ENCODE data around the gene RBP3.
A peak's percentile ranks its signal among the peaks of the same experiment; 100 is the strongest.

Gene RBP3

DNA sequence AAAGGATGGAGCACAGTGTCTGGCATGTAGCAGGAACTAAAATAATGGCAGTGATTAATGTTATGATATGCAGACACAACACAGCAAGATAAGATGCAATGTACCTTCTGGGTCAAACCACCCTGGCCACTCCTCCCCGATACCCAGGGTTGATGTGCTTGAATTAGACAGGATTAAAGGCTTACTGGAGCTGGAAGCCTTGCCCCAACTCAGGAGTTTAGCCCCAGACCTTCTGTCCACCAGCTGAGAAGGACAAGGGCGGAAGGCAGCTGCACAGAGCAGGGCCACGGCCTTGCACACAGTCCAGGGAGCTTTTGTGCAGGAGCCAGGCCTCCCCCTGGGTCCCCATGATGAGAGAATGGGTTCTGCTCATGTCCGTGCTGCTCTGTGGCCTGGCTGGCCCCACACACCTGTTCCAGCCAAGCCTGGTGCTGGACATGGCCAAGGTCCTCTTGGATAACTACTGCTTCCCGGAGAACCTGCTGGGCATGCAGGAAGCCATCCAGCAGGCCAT is at the start of gene RBP3:
Gene RBP3, plus strand, starts transcription at position 226 of the 514 bp plus-strand sequence. Its CDS starts 122 bp downstream, at position 348.
- DNase-seq = no peak

DNA sequence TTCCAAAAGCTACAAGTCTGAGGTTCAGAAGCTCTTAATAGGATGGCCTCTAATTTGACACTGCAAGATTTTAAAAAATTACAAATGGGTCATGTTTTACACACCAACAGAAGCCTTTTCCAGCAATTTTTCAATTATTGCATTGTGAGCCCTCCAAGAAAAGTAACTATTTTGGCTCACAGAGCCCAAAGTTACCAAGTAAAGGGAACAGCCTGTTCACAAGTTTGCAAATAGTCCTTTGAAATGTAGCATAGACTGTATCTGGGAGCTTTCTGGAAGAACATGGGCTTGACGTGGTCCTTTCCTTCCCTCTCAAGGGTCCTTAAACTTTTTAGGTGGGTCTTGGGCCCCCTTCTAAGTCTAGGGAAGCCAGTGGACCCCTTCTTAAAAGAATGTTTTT is 49.4 kb upstream of the RBP3 start:
- DNase-seq = no peak

DNA sequence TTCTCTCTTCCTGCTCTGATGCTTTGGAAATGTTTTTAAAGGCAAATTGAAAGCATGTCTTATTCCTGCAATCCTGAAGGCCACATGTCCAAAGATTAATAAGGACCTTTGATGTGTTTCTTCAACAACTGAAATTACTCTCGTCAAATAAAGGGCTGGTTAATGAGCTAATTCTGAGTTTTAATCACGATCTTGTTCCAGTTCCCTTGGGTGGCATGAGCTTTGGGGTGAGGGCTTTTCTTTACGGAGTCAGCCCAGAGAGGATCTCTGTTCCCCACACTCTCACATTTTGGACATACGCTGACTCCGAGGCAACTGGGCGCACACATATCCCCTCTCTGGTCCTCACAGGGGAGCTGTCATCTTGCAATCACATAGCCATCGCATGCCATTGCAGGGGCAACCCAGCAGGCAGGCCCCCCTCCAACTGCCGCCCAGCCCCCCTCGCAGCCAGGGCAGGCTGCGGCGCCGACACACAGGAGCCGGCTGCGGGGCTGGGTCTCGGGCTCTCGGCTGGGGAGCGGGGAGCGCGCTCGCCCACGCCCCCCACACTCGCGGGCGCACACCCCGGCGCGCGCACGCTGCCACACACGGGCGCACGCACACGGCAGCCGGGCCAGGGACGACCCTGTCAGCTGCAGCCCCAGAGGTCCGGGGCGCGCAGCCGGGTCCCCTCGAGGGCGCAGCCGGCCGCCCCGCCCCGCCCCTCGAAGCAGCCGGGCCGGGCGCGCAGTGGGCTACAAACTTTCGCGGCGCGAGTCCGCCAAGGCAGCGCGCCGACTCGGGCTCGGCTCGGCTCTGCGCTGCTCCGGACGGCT is 48.3 kb upstream of the RBP3 start, which contains the start of gene GDF10:
Gene GDF10, plus strand, starts transcription at position 587 of the 818 bp plus-strand sequence. CDS start 455 bp downstream, outside the sequence.
- peak in 4 of 58 donors; percentile 13 to 29 (median 16) for DNase-seq

DNA sequence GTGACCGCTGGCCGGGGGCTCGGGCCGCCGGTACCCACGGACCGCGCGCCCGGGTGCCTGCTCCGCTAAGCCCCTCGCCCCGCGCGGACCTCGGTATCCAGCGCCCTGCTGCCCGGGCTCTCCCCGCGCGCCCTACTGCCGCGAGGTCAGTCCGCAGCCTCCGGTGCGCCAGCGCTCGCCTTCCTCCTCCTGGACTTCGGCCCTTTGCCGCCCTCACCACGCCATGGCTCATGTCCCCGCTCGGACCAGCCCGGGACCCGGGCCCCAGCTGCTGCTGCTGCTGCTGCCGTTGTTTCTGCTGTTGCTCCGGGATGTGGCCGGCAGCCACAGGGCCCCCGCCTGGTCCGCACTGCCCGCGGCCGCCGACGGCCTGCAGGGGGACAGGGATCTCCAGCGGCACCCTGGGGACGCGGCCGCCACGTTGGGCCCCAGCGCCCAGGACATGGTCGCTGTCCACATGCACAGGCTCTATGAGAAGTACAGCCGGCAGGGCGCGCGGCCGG is 47.7 kb upstream of the RBP3 start:
- no peak for DNase-seq

DNA sequence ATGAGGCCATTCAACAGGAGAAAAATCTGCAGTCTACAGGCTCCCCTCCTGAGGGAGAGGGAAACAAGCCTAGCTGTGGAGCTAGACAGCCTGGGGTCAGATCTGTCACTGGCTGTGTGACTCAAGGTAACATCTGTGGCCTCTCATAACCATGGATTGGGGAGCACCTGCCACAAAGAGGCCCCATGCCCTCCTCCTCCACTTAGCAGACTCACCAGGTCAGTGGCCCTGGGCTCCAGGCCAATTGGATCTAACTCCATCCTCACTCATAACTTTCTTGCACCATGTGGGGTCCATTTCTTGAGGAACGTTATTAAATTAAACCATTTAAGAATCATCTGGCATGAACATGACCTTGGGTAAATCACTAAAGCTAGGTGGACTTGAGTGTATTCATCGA is 46.3 kb upstream of the RBP3 start:
- DNase-seq = no peak

DNA sequence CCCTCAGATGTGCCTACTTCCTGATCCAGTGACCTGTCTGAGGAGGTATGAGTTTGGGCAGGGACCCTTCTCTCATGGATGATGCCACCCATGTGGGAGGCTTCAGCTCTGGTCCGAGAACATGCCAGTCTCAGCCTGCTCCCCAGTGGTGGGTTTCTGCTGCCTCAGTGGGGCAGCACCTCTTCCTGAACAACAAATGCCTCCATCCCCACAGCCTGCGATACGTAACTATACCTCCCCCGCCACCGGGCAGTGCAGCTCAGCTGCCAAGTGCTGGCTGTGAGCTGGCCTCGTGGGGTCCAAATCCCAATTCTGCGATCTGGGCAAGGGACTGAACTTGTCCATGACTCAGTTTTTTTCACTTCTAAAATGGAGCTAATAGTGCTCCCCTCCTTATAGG is 45.1 kb upstream of the RBP3 start:
- no peak for DNase-seq

DNA sequence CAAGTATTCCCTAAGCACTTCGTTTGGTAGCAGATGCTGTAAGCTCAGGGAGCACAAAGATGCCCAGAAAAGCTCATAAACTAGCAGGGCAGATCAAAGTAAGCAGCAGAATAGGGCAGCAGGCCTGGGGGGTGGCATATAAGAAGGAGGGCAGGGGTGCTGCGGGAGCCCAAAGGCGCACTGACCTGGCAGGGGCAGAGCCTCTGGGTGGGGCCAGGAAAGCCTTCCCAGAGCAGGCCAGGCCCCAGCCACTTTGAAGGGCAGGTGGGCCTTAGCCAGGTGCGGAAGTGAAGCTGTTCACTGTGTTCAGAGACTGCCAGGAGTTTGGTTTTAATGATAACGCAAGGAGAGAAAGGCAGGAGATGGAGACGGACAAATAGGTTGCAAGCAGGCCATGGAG is 44.3 kb upstream of the RBP3 start:
- no peak for DNase-seq

DNA sequence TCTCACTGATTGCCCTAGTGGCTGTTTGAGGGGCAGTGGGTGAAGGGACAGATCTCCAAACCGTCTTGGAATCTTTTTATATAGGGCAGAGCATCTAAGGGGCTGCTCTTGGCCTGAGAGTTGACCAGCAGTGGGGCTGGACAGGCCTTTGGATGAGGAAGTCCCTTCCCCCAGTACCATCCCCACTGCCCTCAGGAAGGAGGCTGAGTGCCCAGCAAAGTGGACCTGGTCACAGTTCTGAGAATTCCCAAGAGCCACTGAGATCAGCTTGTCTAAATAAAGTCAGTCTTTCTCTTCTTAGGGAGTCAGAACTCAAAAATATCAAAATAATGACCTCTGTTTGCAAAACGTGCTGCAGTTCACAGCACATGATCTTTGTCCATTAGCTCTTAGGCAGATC is 42.6 kb upstream of the RBP3 start:
- DNase-seq = no peak

DNA sequence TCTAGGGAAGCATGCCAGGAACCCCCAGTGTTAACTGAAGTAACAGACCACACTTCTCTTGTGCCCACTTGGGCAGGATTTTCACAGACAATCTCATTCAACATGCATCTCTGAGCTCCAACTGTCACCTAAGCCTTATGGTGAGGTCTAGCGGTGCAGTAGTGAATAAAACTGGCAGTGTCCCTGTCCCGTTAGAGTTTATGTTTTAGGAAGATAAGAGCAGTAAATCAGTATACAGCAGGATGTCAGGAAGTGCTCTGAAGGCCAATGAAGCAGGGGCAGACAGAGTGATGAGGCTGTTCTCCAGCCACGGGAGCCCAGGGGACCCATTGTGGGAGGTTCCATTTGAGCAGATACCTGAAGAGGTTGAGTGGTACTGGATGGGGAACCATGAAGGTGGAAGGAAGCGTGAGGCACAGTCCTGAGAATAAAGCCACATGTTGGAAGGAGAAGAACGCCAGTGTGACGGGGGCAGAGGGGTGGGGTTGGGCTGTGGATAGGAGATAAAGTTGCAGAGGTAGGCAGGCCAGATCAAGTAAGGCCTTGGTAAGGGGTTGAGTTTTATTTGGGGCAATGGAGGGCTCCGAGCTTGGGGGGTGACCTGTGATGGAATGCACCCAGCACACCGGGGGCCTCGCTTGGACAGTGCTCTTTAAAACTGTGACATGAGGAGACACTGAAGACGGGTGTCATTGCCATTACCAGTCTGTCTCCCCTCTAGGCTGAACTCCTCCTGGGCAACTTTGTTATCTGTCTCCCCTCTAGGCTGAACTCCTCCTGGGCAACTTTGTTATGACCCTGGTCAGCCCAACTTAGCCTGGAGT is 41.6 kb upstream of the RBP3 start:
- no peak for DNase-seq

DNA sequence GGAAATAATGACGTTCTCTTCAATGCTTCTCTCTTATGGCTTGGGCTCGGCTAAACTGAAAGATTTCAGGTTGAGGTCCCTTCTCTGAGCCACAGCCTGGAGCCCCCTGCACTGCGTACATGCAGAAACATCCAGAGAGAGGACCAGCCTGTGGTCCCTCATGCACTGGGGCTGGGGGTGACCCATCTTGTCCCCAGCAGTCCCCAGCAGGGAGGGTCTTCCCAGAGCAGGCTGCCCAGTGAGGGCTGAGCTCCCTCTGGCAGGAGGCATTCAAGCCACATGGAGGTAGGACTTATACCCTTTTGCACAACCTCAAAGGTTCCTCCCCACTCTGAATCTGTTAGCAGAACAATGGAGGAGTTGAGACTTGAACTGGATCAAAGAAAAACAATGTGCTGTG is 40.8 kb upstream of the RBP3 start:
- DNase-seq = no peak

DNA sequence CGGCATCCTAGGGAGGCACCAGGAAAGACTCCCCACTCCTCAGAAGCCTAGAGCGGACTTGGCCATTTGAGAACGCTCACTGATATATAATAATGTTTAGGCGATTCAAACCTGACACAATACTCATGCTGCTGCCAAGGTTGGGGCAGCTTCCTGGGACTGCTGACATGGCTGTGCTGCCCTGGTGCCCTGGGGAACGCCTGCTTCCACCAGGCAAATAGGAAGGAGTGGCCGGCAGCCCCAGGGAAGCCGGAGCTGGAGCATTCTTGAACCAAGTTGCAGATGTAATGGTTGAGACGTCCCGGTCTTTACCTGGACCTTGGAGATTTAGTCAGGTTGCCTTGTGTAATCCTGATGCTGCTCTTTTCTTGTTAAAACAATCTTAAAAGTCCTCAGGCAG is 39.4 kb upstream of the RBP3 start:
- DNase-seq = no peak

DNA sequence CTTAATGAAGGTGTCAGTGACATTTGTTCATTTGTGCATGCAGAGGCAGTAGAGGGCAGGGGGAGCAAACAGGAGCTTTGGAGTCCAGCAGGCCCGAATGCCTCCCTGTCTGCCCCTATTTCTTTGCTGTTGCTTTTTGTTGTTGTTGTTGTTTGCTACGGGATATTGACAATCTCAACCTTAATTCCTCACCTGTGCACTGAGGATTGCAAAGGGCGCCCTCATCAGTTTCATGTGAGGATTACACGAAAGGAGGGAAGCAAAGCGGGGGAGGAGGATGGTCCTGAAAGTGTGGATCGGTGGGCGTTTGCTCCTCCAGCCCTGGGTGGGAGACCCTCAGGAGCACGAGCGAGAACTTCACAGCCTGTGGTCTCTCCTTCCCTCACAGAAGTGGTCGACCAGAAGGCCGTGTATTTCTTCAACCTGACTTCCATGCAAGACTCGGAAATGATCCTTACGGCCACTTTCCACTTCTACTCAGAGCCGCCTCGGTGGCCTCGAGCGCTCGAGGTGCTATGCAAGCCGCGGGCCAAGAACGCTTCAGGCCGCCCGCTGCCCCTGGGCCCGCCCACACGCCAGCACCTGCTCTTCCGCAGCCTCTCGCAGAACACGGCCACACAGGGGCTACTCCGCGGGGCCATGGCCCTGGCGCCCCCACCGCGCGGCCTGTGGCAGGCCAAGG is 38.6 kb upstream of the RBP3 start:
- DNase-seq = no peak

DNA sequence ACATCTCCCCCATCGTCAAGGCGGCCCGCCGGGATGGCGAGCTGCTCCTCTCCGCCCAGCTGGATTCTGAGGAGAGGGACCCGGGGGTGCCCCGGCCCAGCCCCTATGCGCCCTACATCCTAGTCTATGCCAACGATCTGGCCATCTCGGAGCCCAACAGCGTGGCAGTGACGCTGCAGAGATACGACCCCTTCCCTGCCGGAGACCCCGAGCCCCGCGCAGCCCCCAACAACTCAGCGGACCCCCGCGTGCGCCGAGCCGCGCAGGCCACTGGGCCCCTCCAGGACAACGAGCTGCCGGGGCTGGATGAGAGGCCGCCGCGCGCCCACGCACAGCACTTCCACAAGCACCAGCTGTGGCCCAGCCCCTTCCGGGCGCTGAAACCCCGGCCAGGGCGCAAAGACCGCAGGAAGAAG is 38.1 kb upstream of the RBP3 start:
- DNase-seq = no peak

DNA sequence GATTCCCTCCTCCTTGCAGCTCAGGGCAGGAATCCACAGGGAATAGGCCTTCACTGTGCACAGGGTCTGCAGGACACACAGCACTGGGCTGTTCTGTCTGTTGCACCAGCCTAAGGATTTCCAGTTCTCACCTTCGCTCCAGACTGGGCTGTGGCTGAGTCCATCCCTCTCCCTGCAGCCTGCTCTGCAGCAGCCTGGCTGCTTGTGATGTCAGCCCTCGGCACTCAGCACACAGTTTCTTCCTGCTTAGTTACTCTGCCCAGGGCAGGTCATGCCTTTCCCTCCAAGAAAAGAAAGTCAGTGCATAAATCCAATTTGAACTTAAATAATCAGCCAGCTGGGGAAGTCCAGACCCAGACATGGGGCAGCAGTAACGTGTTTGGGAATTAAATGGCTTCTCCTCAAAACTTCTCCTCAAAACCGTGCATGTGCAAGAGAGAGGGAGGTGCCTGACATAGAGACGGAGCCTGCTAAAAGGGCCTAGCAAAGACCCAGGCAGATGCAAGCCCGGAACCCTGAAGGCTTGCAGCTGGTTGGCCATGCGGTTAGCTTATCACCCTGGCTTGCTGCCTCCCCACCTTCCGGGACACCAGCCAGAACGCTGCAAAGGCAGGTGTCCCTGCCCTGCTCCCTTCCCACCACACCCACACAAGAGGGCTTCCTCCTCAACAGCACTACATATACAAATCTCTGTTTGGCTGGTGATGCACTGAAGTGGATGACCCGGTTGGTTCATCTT is 36.8 kb upstream of the RBP3 start:
- no peak for DNase-seq

DNA sequence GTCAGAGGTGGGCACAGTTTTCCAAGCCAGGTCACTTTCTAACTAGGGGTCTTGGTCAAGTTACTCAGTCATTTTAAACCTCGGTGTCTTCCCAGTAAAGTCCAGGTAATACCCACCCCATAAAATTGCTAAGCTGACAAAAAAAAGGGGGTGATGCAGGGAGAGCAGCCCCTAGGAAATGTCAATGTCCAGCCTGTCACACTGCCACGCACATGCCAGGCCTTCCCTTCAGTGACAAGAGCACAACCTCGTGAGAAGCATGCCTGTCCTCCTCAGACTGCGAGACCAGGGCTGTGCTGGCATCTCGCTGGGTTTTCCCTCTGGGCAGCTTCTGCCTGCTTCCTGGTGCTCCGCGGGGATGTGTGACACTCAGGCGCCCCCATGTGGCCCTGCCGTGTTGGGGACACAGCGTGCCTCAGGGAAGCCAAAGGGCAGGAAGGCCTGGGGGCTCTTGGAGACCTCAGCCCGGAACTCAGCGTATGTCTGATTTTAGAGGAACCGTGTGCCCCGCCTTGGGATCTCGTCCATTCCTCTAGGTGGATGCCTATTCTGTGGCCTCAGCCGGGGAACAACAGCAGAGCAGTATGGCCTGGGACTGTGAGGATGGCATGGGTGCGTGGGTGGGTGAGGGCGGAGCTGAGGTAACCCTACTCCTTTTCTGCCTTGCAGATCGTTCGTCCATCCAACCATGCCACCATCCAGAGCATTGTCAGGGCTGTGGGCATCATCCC is 36.1 kb upstream of the RBP3 start:
- DNase-seq = peak in 56 of 58 donors; percentile 5 to 87 (median 68)

DNA sequence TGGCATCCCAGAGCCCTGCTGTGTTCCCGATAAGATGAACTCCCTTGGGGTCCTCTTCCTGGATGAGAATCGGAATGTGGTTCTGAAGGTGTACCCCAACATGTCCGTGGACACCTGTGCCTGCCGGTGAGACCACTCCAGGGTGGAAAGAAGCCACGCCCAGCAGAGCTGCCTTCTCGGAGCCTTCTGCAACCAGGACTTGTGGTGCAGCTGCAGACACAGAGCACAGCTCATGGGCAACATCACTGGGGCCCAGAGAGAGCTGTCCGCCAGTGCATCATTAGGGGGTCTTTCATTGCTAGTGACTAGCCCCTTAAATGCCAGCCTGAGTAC is 35.5 kb upstream of the RBP3 start:
- DNase-seq = no peak

DNA sequence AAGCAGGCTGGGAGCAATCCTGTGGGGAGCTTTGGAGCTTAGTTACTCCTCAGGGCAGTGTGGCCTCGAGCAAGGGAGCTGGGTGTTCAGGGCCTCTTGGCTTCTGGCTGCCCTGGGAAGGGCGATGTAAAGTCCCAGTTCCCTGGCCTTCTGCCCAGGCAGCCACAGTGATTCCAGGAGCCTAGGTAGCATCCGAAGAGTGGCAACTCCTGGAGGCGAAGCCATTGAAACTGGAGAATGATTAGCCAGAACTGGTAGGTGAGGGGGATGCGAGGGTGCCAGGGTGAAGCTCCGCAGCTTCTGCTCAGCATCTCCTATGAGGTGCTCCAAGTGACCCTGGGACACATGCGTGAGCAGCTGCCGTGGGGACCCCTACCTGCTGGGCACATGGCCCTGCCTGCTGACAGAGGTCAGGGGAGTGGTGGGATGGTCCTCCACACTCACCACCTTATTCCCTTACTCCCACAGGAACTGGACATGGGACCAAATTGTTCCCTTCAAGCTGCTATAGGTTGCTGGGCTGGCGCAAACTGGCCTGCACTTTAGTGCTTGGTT is 33.7 kb upstream of the RBP3 start:
- DNase-seq = no peak

DNA sequence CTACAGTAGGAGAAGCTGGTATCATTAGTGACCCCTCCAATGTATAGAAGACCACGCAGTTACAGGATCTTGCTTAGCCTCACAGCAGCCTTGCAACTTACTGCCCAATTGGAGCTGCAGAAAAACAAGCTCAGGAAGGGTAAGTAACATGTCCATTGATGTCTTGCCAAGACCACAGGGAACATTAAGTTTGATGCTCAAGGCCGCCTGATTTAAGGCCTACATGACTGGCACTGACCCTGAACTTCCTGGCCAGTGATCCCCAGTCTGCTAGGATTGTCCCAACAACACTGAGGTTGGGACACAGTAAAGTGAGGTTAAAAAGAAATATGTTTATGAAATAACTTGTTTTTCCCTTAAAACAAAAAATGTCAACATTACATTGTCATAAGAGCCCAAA is 32.7 kb upstream of the RBP3 start:
- no peak for DNase-seq

DNA sequence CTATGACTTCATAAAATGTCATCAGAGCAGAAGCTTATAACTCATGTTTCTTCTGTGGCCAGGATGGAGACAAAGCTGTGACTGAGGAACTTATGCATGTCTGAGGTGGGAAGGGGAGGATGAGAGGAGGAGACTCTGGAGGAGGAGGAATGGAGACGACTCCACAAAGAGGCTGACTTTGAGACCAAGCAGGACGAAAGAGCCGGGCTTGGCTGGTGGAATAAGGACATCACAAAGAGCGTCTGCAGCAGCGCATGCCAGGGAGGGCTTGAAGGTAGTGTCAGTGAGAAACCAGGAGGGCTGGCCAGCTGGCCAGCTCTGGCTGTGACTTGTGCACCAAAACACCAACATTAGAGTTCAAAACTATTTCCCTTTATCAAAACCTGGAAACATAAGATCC is 32.0 kb upstream of the RBP3 start:
- no peak for DNase-seq

DNA sequence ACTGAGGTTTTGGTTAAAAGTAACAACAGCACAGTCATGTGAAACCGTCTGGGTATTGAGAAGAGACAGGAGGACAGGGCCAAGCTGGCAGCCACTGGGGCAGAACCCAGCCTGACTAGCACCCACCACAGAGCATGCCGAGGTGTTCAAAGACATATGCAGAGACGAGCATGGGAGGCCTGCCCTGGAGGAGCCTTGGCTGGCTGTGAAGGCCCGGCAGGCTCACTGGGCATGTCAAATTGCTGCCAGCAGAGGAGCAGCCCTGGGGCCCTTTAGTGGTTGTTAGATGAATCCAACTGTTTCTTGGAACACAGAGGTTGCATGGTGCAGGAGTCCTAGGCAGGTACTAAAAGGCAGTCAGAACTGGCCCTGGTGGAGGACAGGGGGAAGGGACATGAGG is 30.9 kb upstream of the RBP3 start:
- no peak for DNase-seq

All from anterior cingulate cortex (tissue), 58 donors.